HG02571 (cell line): ENCODE data around the gene MRPL46.
"Not testable (repeated sequence)": the region's sequence is repeated elsewhere in the genome, so short reads cannot be mapped to it uniquely, and the experiment has no call there.

Source experiments
- ATAC-seq: cut with Tn5 transposase; IDR thresholded peaks from one replicate; pipeline ENCODE4 v1.9.1; 2021; ENCODE audit warnings: mild to moderate bottlenecking, moderate library complexity; ENCODE audit not compliant: unreplicated experiment

Gene MRPL46

GRCh38 chr15:88447741-88448140 is 19.4 kb downstream of the MRPL46 start:
- no peak for ATAC-seq

DNA sequence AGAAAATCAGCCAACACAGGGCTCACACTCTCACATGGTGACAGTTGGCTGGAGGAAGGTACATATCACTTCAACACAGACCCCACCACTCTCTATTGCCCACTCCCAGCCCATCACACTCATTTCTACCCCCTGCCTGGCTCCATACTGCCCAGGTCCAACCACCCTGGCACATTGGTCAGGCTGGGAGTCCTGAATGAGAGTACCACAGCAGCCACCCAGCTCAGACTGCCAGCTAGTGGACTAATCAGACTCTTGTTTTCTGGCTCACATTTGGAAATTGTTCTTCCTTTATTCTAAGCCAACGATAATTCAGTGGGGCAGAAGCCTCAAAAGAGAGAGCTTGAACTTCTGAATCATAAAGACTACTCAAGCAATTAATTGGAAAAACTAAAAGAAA is 20.0 kb downstream of the MRPL46 start:
- ATAC-seq = no peak

DNA sequence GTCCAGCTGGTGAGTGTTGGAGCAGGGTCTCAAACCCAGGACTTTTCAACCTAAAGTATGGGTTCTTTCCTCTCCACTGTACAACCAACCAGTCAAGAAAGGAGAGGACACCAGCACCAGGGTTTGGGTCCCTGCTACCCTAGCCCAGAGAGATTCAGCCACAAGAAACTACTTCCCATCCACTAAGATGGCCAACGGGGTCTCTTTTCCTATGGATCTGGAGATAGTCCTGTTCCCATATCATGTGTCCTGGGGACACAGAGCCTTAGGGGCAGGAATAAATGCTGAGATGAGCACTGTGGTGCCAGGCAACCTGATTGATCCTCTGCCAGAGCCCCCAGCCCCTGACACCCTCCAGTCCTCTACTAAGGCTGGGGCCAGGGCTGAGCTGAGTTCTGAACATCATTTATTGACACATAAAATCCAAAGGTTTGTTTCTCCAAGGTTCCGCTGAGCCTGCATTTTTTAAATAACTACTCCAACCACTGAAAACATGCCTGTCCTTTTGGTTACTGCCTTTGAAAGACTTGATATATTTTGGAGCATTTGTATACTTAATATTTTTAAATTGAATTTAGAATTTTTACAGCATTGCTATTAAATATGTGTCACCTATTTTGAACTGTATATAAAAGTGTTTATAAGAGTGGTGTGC is 26.0 kb downstream of the MRPL46 start:
- ATAC-seq = no peak

- no peak for ATAC-seq
Measured at GRCh38 chr15:88440021-88440420, 27.2 kb downstream of the MRPL46 start.

GRCh38 chr15:88438181-88438580 is 29.0 kb downstream of the MRPL46 start:
- ATAC-seq = no peak

DNA sequence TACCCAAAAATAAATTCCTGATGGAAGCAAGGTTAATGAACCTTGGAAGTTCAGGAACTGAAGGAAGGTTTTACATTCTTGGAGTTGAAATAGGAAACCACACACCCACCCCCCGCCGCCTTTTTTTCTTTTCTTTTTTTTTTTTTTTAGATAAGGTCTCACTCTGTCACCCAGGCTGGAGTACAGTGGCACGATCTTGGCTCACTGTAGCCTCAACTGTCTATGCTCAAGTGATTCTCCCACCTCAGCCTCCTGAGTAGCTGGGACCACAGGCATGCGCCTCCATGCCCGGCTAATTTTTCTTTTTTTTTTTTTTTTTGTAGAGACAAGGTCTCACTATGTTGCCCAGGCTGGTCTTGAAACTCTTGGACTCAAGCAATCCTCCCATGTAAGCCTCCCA is 33.1 kb downstream of the MRPL46 start:
- ATAC-seq = not testable (repeated sequence)

- no peak for ATAC-seq
Measured at GRCh38 chr15:88433046-88433685, 34.0 kb downstream of the MRPL46 start.

GRCh38 chr15:88431441-88431840 is 35.7 kb downstream of the MRPL46 start:
- ATAC-seq = no peak

DNA sequence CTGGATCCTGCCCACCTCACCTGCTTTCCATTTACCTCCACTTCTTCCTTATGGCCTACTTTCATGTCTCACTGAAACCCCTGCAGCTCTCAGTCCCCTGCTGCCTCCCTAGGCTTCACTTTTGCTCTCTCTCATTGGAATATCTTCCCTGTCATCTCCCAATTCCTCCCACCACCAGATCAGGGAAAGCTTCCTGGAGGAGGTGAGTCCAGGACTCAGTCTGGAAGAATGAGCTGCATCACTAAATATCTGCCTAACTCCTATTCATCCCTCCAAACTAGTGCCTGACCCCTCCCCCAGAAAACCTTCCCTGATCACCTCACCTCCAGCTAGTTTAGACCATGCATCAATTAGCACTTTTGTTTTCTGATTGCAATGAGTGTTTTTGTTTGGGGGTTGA is 37.1 kb downstream of the MRPL46 start:
- ATAC-seq = no peak

GRCh38 chr15:88428805-88429605 is 38.2 kb downstream of the MRPL46 start:
- ATAC-seq = no peak

DNA sequence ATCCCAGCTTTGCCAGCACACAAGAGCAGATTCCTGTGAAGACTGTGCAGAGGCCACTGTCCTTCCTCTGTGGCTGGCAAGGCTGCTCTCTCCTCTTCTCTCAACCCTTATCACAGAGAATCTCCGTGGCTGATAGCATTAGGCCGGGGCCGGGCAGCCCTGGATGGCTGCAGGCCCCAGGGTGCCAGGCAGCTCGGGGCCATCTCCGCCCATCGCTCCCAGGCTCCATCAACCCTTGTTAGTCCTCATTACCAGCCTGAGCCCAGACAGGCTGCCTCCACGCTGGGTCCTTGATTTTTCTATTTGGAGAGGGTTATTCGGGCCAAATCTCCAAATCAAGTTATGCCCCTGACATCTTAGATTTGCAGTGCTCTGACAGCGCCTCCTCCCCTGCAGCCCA is 39.1 kb downstream of the MRPL46 start:
- no peak for ATAC-seq

- no peak for ATAC-seq
Measured at GRCh38 chr15:88426304-88426703, 40.9 kb downstream of the MRPL46 start.

DNA sequence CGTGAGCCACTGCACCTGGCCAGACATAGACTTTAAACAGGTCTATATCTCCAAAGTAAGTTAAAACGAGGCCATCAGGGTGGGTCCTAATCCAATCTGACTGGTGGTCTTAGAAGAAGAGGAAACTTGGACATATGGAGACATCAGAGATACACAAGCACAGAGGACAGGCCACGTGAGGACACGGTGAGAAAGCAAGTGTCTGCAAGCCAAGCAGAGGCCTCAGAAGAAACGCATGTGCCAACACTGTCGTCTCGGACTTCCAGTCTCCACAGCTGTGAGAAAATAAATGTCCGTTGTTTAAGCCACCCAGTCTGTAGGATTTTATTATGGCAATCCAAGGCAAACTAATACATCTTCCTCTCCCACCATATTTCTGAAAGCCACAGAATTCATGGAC is 43.9 kb downstream of the MRPL46 start:
- no peak for ATAC-seq

GRCh38 chr15:88419830-88420229 is 47.4 kb downstream of the MRPL46 start:
- ATAC-seq = no peak
